HG03354 (cell line): ENCODE data around the gene XPNPEP1.

Experiments used
- ATAC-seq: cut with Tn5 transposase; IDR thresholded peaks from one replicate; pipeline ENCODE4 v1.9.1; 2021; ENCODE audit warnings: mild to moderate bottlenecking; ENCODE audit not compliant: unreplicated experiment, poor library complexity, severe bottlenecking

XPNPEP1 gene

DNA sequence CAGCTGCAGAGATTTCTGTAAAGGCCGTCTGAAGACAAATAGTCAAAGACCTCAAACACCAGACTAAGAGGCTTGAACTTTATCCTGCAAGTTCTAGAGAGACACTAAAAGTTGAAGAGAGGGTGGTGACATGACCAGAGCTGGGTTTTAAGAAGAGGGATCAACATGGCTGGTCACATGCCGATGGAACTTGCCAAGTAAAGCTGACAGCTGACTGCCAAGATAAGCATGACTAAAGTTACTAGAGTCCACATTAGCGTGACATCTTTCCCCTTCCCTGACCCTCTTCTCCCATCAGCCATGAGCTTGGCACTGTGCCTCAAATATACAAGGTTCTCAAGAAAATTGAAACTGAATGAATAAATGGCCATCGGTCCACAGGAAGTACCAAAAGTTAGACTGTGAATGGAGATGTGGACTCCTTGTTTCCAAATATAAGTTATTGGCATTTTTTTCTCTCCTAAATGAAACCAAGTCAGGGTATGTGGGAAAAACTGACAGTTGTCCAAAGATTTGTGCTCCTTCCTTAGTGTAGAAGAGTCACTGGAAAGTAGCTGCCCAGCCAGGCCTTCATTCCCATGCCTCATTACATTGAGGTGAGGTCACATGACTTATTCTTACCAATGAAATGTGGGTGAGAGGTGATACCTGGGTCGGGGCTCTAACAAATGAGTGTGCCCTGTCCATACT, 24.5 kb downstream of the XPNPEP1 start:
- no peak for ATAC-seq

DNA sequence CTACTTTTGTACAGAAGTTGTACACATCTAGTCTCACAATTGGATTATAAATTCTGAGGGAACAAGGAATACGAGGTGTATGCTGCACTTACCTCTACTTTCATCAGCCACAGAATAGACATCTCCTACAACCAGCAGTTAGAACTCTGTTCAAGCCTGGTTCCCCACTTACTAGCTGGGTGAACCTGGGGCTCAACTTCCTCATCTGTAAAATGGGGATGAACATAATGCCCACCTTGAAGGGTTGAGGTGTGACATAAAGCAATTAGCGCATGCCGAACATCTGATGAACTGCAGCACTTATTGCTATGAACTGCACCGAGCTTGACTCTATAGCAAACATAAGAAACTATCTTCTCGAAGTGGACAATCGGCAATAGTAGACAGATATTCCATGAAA, 25.3 kb downstream of the XPNPEP1 start:
- ATAC-seq = no peak

DNA sequence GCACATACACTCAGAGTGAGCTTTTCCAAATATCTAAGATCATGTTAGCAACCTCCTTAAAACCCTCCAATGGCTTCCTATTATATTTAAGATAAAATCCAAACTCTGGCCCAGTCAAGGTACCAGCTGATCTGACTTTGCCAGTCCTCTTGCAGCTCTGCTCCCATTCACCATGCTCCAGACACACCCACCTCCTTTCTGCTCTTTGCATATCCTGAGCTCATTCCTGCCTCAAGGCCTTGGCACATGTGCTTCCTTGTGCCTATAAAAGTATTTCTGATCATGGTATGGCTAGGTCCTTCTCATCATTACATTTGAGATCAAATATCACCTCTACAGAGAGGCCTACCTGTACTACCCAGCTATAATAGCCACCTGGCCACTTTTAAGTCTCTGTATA, 27.5 kb downstream of the XPNPEP1 start:
- ATAC-seq = no peak

DNA sequence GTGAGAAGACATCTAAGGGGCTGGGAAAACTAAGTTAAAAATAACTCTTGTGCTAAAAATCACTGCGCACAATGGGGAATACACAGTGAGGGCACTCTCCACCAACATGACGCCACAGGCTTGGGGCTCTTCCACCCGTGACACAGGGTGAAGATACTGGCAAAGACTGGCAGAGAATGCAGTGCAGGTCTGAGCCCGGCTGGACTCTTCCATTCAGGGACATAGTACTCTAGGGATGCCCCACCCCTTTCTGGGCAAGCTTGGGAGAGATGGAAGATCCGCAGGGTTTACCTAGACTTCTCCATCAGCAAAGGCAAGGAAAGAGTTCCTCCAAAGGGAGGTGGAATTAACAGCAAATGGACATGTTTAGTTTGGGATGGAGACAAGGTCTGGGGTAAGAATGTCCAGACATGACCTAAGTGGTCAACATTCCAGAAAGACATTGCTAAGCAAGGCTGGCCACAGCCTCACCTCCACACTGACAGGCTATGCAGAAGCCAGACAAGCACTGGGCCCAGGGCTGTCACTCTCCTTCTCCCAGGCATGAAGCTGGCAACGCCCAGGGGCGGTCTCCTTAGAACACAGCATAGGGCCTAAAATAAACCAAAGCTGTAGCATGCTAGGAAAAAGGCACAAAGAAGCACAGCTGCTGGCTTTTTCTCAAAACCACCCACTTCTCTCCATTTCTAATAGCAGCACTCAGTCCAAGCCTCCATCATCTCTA, 28.1 kb downstream of the XPNPEP1 start:
- no peak for ATAC-seq

DNA sequence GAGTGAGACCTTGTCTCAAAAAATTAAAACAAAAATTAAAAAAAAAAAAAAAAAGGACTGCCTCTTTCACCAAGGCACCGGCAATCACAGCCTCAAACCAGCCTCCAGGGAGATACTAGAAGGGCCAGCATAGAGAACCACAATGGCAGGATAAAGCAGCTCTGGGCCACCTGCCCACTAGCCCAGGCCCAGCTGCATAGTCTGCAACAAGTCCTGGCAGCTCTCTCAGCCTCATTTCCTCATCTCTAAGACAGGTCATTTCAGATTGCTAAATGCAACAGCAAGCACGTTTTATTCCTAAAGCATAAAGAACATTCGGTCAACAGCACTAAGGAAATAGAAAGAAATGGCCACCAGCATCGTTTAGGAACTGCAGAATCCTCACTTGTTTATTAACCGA, 28.8 kb downstream of the XPNPEP1 start:
- ATAC-seq = no peak

DNA sequence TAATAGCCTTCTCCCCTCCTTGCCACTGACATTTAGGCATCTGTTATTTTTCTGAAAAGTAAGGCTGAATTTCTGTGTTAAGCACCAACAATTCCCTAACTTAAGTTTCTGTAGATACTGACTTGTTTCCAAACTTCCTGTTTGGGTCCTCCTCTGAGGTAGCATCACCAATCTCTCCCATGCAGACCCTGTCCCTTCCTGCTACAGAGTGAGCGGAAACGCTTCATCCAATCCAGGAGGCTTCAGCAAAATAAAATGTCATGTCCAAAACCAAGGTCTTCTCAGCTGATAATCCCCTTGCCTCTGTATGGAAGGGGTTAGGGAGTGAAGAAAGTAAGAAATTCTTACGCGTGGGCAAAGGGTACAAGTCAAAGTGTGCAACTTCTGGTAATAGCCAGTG, 29.9 kb downstream of the XPNPEP1 start:
- no peak for ATAC-seq

DNA sequence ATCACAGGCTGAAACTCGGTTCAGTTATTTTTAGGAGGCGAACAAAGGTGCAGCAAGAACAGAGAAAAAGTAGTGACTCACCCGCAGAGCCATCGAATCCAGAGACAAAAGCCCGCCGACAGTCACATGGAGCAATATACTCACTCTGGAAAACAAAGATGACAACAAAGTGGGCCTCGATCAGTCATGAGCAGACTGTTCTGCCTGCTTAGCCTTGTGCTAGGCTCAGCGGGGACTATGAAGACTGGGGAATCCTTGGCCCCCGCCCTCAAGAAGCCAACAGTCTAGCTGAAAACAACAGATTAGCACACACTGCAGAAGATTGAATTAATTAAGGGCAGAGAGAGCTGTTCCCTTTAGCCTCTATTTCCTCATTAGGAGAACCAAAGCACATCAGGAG, 30.4 kb downstream of the XPNPEP1 start:
- ATAC-seq = no peak

DNA sequence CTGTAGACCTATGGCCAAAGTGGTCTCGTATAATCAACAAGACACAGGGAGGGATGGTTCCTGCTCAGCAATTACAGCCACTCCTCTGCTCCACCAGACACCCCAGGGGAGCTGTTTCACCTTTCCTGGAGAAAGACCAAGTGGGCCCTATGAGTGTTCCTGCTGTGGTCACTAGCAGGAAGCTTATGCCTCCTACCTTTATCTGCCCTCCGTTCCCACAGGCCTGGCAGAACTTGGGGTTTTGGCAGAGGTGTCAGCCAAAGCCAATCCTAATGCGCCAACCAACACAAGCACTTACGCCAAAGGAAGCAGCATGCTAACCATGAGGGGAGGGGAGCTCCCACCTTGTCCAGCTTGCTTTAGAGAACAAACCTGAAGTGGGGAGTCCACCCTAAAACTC, 31.2 kb downstream of the XPNPEP1 start:
- ATAC-seq = no peak

DNA sequence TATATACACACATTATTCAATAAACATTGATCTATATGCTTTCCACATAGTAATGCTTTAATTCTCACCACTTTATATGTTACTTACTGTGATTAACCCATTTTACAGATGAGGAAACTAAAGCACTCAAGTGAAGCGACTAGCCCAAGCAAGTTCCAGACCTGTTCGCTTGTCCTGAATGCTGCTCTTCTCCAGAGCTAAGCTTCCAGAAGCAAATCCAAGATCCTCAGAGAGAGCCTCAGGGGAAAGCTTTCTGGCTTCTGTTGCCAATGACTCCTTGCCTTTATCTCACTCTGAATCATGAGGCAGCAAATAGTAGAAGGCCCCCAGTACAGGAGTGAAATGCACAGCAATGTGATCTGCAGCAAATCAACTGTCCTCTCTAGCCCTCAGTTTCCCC, 32.2 kb downstream of the XPNPEP1 start:
- no peak for ATAC-seq

DNA sequence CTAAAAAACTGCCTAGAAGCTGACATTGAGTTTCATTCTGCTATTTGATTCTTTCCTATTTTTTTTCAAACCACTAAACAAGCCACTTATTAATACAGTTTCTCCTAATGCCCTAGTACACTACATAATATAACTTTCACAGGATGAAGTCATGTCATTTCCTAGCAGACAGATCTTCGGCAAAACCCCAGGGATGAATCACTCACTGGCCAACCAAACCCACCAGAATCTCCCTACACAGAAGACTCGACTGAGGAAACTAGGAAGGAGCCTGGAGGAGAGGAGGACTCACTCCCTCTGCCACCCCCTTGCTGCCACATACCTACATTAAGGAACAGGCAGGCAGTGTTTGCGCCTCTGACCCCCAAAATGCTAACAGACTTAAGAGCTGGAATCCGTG, 33.4 kb downstream of the XPNPEP1 start:
- ATAC-seq = no peak

DNA sequence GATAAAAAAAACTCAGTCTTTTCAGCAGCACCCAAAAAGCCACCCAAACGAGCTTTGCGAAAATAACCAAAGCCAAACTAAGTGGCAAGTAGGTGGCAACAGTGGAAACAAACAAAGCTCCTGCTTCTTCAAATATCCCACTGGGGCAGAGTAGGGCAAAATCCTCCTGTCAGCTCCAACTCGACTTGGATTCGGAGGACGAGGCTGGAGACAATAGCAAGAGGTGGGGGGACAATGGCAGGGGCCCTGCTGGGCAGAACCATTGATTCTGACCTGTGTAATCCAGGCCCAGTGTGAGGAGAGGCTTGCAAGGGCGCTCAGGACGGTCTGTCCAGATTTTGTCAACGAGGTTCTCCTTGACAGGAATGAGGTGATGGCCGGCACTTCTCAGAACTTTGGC, 35.5 kb downstream of the XPNPEP1 start:
- ATAC-seq = no peak

DNA sequence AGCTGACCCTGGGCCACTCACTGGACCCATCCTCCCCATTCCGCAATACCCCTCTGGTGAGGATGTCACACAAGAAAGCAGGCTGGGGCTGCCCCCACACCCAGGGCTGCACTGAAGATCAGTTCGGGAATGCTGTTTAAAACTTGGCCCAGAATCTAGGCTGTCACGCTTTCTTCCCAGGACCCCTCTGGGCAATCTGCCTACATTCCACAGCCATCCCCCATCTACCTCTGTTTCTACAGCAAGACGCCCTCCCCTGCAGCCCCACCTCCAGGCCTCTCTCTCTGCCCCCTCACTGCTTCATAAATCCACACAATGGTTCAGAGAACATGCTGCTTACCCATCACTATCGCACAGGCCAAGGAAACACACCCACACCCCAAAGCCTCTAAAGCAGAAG, 36.1 kb downstream of the XPNPEP1 start:
- no peak for ATAC-seq

DNA sequence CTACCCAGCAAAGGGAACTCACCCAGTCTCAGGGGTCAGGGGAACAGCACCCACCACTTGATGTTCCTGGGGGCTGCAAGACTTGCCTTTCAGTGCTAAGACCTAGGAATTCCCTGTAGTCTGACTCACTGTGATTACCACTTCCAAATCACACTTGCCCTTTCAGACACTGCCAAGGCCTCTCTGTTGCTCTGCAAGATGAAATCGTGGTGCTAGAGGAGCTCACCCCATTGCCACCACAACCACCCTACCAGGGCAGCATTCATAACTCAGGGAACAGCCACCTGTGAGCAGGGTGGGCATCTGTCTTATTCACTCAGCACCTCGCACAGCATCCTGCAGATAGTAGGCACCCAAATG, 36.5 kb downstream of the XPNPEP1 start:
- ATAC-seq = no peak

DNA sequence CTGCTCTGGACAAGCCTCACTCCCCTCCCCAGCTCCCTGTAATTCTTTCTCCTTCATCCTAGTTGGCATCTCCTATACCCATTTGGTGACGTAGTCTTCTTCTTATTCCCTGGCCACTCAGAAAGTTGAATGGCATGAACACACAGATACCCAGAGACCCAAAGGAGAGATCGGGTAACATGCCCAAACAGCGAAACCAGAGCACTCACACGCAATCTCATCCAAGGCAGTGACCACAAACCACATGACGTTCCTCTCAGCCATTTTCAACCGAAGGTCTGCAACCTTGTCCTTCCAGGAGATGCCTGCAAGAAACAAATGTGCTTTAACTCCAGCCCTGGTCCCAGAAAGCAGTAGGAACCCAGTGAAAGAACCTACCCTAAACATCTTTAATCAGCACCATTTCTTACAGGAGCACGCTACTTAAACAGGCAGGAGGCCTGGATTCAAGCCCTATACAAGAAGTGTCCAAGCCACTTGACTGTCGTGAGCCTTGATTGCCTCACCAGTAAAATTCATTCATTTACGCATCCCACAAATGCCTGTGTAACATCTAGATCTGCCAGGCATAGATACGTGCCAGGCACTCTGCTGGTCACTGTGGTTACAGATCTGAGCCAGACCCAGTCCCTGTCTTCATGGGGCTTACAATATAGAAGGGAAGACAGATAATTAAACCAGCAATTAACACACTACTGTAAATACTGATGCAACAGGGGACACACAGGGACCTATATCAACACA, 37.1 kb downstream of the XPNPEP1 start:
- ATAC-seq = no peak

DNA sequence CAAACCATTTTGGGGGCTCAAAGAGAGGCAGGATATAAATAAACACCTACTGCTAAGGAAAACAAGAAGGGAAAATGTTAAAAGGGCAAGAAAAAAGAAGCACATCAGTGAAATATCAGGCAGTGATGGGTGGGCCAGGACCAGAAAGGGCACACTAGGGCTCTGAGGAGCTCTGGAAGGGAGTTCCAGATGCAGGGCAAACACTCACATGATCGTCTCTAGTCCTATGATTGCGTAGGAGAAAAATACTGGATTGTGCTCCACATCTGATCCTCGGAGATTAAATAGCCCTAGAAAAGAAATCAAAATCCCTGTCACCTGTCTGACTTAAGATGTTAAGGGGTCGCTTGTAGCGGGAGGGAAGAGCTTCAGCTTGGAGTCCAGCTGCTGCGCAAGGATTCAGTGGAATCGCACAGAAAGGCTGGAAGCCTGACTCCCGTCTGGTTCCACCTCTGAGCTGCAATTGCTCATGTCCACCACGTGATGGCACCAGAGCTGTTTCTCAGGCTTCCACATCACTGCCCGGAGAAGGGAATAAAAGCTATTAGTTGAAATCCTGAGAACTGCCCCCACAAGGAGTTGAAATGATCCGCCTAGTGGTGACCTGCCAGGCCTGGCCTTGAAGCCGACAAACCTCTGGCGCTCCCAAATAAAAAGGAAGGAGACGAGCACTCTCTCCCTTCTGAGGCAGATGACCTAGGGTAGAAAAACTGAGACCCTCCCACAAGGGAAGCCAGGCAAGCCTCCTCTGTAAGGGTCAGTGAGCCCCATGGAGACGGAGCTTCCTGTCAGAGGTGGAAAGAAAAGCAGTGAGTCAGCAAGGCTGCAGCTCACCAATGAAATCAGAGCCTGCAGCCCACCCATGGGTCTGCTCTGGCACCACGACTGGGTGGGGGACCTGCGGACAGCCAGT, 39.2 kb downstream of the XPNPEP1 start:
- ATAC-seq = peak; percentile 78

DNA sequence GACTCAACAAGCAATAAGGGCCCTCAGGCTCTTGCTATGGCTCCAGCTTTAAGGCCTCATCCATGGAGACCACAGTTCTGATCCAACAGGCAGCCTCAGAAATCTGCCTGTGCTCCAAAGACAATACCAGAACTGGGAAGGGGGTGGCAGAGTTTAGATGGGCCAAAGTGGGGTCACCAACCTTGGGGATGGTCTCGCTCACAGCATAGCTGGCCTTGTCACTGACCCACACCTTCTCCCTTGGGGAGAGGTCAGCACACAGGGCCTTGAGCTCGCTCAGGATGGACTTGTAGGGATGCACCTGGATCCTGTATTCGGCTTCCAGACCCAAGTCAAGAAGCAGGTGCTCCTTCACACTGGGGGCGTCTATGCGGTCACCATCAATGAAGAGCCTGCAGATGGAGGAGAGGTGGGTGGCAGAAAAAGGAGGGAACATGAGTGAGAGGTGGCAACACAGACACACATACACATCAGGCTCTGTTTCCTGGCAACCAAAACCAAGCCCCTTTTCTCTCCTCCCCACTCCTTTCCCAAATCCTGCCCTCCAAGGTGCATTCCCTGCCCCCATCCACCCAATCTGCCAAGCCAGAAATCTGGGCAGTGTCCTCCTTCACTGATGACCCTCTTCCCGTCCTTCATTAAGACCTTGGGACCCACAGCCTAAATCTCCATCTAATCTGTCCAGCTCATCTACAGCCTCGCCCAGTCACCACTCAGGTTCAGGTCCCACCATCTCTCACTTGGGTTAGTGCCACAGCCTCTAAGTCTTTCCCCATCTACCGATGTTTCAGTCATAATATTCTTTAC, 40.9 kb downstream of the XPNPEP1 start:
- ATAC-seq = no peak

DNA sequence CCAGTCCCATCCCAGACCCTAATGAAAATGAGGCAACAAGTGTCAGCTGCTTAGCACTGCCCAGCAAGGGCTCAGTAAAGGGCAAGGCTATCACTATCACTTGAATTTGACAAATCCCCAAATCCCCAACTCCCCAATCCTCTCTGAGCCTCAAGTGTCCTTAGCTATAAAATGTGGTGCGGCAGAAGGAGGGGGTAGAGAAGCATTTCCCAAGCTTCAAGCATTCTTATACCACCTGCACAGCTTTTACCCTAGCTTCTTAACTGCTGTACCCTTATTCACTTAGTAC, 41.6 kb downstream of the XPNPEP1 start:
- ATAC-seq = no peak

DNA sequence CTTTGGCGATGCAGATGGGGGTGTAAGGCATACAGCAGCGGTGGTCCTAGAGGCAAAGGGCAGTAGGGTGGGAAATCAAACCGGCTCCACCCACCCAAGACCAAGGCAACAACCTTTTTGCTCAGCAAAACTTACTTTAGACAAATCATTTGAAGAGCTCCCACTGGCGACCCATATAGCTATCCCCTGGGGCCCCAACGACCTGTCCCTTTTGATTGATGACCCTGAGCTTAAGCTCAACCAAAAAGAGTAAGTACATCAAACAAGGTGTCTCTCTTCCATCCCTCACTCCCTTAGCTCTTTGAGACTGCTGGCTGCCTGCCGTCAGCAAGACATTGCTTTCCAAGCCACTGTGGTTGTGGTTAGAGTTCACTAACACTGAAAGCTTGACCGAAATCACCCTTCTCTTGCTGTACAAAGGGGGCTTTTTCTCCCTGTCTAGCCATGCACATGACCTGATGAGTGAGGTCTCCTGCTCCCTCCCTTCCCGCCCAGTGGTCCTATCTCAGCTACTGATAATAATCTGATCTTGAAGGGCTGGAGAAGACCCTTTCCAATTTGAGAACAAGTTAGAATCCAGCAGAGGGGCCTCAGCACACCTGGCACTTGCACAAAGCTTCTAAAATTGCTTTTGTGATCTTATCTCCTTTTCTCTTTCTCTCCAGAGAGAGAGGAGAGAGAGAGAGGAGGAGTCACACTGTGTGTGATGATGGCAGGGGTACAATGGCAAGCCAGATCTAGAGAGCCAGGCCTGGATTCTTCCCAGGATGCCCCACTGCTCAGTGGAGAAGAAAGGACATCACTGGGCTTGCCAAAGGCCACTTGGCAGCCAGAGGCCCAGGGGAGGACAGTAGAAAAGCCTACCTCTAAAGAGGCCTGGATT, 42.2 kb downstream of the XPNPEP1 start:
- ATAC-seq = peak; percentile 54

DNA sequence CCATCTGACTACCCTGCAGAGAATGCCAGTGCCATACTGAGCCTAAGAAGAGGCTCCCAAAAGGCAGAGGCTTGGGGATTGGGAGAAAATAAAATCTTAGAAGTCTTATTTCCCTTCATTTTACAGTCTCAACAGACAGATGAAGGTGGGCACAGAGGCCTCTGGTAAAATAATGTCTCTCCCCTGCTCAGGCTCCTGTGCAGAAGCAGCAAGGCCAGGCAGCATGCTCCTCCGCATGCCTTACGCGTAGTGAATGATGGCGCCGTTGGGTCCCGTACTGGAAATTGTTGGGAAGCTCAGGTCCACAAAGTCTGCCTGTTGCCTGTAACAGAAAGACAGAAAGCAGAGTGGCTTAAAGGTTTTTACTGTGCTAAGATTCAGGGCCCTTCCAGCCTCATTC, 45.8 kb downstream of the XPNPEP1 start:
- ATAC-seq = no peak
